Spleen (tissue), 11 donors: ENCODE measurements around the gene CUL3. TPM values are rescaled to one million over a fixed set of nuclear protein-coding genes. Genes with fewer than 3 reads are reported as not detected.

Source experiments
- DNase-seq: peaks from one replicate; pipeline ENCODE4 v3.0.0-alpha.2; 2020
- H3K27ac ChIP-seq, 8 donors: fragments of 200-600 bp; sonication (generic) in 7 of 8; 1 replicate in 4 of 8; 2 replicates in 4 of 8; pipeline versions ENCODE4 v1.5.0 to v1.8.0; 2016 to 2021; ENCODE audit warnings: inconsistent platforms in 4 of 8, mild to moderate bottlenecking in 4 of 8, moderate library complexity in 1 of 8
- H3K27me3 ChIP-seq, 7 donors: fragments of 200-600 bp; sonication (generic) in 6 of 7; replicated peaks in 1 of 7; 1 replicate in 4 of 7; 2 replicates in 3 of 7; pipeline versions ENCODE4 v1.5.0 to v1.8.0; 2016 to 2021; ENCODE audit warnings: inconsistent platforms in 3 of 7, mild to moderate bottlenecking in 1 of 7
- H3K36me3 ChIP-seq, 6 donors: fragments of 200-600 bp; sonication (generic) in 5 of 6; 1 replicate in 4 of 6; 2 replicates in 2 of 6; pipeline versions ENCODE4 v1.5.0 to v1.8.0; 2016 to 2021; ENCODE audit warnings: inconsistent platforms in 2 of 6
- H3K4me1 ChIP-seq, 6 donors: fragments of 200-600 bp; sonication (generic) in 5 of 6; 1 replicate in 3 of 6; 2 replicates in 3 of 6; pipeline versions ENCODE4 v1.5.0 to v1.8.0; 2016 to 2021; ENCODE audit warnings: inconsistent platforms in 3 of 6
- H3K4me3 ChIP-seq, 8 donors: fragments of 200-600 bp; sonication (generic) in 7 of 8; 1 replicate in 4 of 8; 2 replicates in 4 of 8; pipeline versions ENCODE4 v1.5.0 to v1.8.0; 2016 to 2021; ENCODE audit warnings: inconsistent platforms in 4 of 8, mild to moderate bottlenecking in 4 of 8, moderate library complexity in 2 of 8
- H3K9me3 ChIP-seq, 8 donors: fragments of 200-600 bp; sonication (generic) in 7 of 8; 1 replicate in 4 of 8; 2 replicates in 4 of 8; pipeline versions ENCODE4 v1.5.0 to v1.8.0; 2016 to 2021; ENCODE audit warnings: inconsistent platforms in 4 of 8
- CTCF ChIP-seq, 11 experiments: fragments of 200-600 bp in 7 of 11; fragments of 450-650 bp in 4 of 11; sonication (generic) in 4 of 11; IDR thresholded peaks in 8 of 11; conservative IDR thresholded peaks in 3 of 11; 1 replicate in 7 of 11; 2 replicates in 4 of 11; pipeline versions ENCODE4 v1.4.0 to v1.8.0; 2016 to 2021; ENCODE audit warnings: antibody characterized with exemption in 11 of 11, inconsistent platforms in 4 of 11, mild to moderate bottlenecking in 1 of 11
- POLR2A ChIP-seq, 3 donors: fragments of 450-650 bp; IDR thresholded peaks; one replicate each; pipeline ENCODE4 v1.5.1; 2017; ENCODE audit warnings: antibody characterized with exemption in 3 of 3, mild to moderate bottlenecking in 1 of 3
- POLR2AphosphoS5 ChIP-seq, 3 donors: sonication (generic); formaldehyde crosslinking; IDR thresholded peaks; one replicate each; pipeline ENCODE4 v1.5.1; 2017; ENCODE audit warnings: antibody characterized with exemption in 3 of 3
- WGBS, 5 donors: extraction: QIAGEN DNeasy Blood & Tissue Kit in 3 of 5; methylation state at CpG; one replicate each; pipeline versions ENCODE4 v1.1.5 to v1.1.7; 2013 to 2018; 5-methylcytosine and 5-hydroxymethylcytosine counted together
- intact Hi-C: fragments of 100-400 bp; cut with DNase I; formaldehyde crosslinking; loops from one replicate; pipeline ENCODE4 v1.15.0; 2023; ENCODE audit warnings: low total_unique reads
- polyA plus RNA-seq, 3 donors: library from polyadenylated mRNA; stranded (reverse); fragments of 200-250 nt; gene quantifications; one replicate each; pipeline ENCODE4 v1.2.1, GENCODE V29; 2013
- total RNA-seq, 7 donors: library from RNA; depleted of rRNA in 3 of 7; stranded (reverse); fragments of >200 nt in 3 of 7; fragmentation: NEBNext Ultra II Directional in 4 of 7; extraction: Animal tissue kit (Norgen Biotek cat#: 25700) in 4 of 7; gene quantifications; one replicate each; pipeline versions ENCODE4 v1.1.0 to v1.2.1, GENCODE V29; 2016 to 2021
- donor health status: healthy with polysubstance abuse.
- donor health status: DM: no; HTN: no; CAD: no; lungs with moderate emphysema.
- donor health status: DM: no; HTN: no; CAD: no.
- donor health status: Bipolar disorder and iron deficiency.
- donor health status: healthy.
- donor health status: DM: no; HTN: no; CAD: no.
- donor health status: DM: yes; HTN: yes; CAD: no.

Gene CUL3
- total and polyA plus RNA-seq, 10 donors = 66.0 to 99.7 (median 83.6) TPM

- H3K27me3 ChIP-seq = peaks cover 0 to 3% (median 0%) of the 10 kb centered on the region in 7 donors
- H3K4me3 ChIP-seq = no peak overlapping the region
- H3K27ac ChIP-seq = no peak overlapping the region
- H3K36me3 ChIP-seq = no peaks in the 10 kb centered on the region
- H3K9me3 ChIP-seq = peaks cover 0 to 18% (median 4%) of the 10 kb centered on the region in 8 donors
- 54 to 80% (median 68%) methylated on average over 2 to 3 of the region's 3 CpGs for WGBS, 5 donors
- no peaks in the 10 kb centered on the region for H3K4me1 ChIP-seq
- intact Hi-C loops = no loop called here
- TF ChIP-seq POLR2A (IDR thresholded peaks at IDR 0.05) (no peak), CTCF (IDR thresholded peaks at IDR 0.05 in 8 of 11, conservative IDR thresholded peaks at IDR 0.05 in 3 of 11) (no peak), POLR2AphosphoS5 (IDR thresholded peaks at IDR 0.05) (no peak)
- no peak for DNase-seq
These were observed 156.2 kb downstream of the CUL3 start for GRCh38 chr2:224428787-224429440.

- DNase-seq = no peak
- TF ChIP-seq POLR2AphosphoS5 (IDR thresholded peaks at IDR 0.05) (no peak), CTCF (IDR thresholded peaks at IDR 0.05 in 8 of 11, conservative IDR thresholded peaks at IDR 0.05 in 3 of 11) (no peak), POLR2A (IDR thresholded peaks at IDR 0.05) (no peak)
- Histone ChIP-seq H3K27ac (no peak overlapping the region), H3K4me1 (no peaks in the 10 kb centered on the region), H3K9me3 (peaks cover 0 to 18% (median 4%) of the 10 kb centered on the region in 8 donors), H3K4me3 (no peak overlapping the region), H3K36me3 (no peaks in the 10 kb centered on the region), H3K27me3 (peaks cover 0 to 3% (median 0%) of the 10 kb centered on the region in 7 donors)
- 61 to 85% (median 67%) methylated on average over 4 of the region's 4 CpGs for WGBS, 5 donors
- intact Hi-C loops = no loop called here
These were observed 157.7 kb downstream of the CUL3 start for GRCh38 chr2:224427471-224427870.

GRCh38 chr2:224426656-224427055, 158.5 kb downstream of the CUL3 start:
- H3K9me3 ChIP-seq = peaks cover 0 to 18% (median 4%) of the 10 kb centered on the region in 8 donors
- H3K4me3 ChIP-seq = no peak overlapping the region
- H3K27me3 ChIP-seq = peaks cover 0 to 3% (median 0%) of the 10 kb centered on the region in 7 donors
- DNase-seq = no peak
- H3K27ac ChIP-seq = no peak overlapping the region
- WGBS, 5 donors = 22 to 51% (median 44%) methylated on average over 3 of the region's 3 CpGs
- TF ChIP-seq POLR2A (IDR thresholded peaks at IDR 0.05) = no peak
- no peak for TF ChIP-seq POLR2AphosphoS5 (IDR thresholded peaks at IDR 0.05)
- TF ChIP-seq CTCF (IDR thresholded peaks at IDR 0.05 in 8 of 11, conservative IDR thresholded peaks at IDR 0.05 in 3 of 11) = no peak
- no peaks in the 10 kb centered on the region for H3K4me1 ChIP-seq
- no peaks in the 10 kb centered on the region for H3K36me3 ChIP-seq
- intact Hi-C loops = no loop called here

- H3K4me1 ChIP-seq = no peaks in the 10 kb centered on the region
- no peaks in the 10 kb centered on the region for H3K36me3 ChIP-seq
- DNase-seq = no peak
- WGBS, 5 donors = 75 to 96% (median 87%) methylated on average over 2 of the region's 2 CpGs
- H3K27ac ChIP-seq = no peak overlapping the region
- no peaks in the 10 kb centered on the region for H3K27me3 ChIP-seq
- peaks cover 0 to 12% (median 2%) of the 10 kb centered on the region in 8 donors for H3K9me3 ChIP-seq
- no peak overlapping the region for H3K4me3 ChIP-seq
- no peak for TF ChIP-seq POLR2A (IDR thresholded peaks at IDR 0.05)
- TF ChIP-seq POLR2AphosphoS5 (IDR thresholded peaks at IDR 0.05) = no peak
- intact Hi-C loops = no loop called here
These were observed 164.1 kb downstream of the CUL3 start for GRCh38 chr2:224421065-224421464.

Other genes with a start within 250 kb of the CUL3 start
- 1 to 10 TPM in 4 of 7 donors, under 1 TPM in 3; 0.57 to 2.8 (median 1.1) TPM for gene FAM124B, start 183.3 kb downstream of the CUL3 start, total RNA-seq
- under 1 TPM; 0.30 to 0.45 (median 0.33) TPM for gene FAM124B, start 183.3 kb downstream of the CUL3 start, polyA plus RNA-seq
- not detected for gene CCDC195, start 131.0 kb upstream of the CUL3 start, total RNA-seq
- not detected for gene CCDC195, start 131.0 kb upstream of the CUL3 start, polyA plus RNA-seq